Brain microvascular endothelial cell (primary cell): ENCODE measurements around the gene RABGGTB.
"Not testable (repeated sequence)": the region's sequence is repeated elsewhere in the genome, so short reads cannot be mapped to it uniquely, and the experiment has no call there.

Experiments used
- DNase-seq: peaks from one replicate; pipeline ENCODE4 v3.0.0-alpha.2; 2020
- H3K27ac ChIP-seq: fragments of 250-450 bp; sonication (Bioruptor Pico); 2 replicates; pipeline ENCODE4 v1.5.1; 2020; ENCODE audit warnings: mild to moderate bottlenecking, moderate library complexity
- H3K27me3 ChIP-seq: fragments of 250-450 bp; sonication (Bioruptor Pico); replicated peaks from 2 replicates; pipeline ENCODE4 v1.5.1; 2020; ENCODE audit warnings: mild to moderate bottlenecking
- H3K36me3 ChIP-seq: fragments of 250-450 bp; sonication (Bioruptor Pico); replicated peaks from 2 replicates; pipeline ENCODE4 v1.5.1; 2020; ENCODE audit warnings: mild to moderate bottlenecking
- H3K4me3 ChIP-seq: 2 replicates; pipeline ENCODE4 v1.5.1; 2011; ENCODE audit warnings: low read depth, mild to moderate bottlenecking, control low read depth, low read length, moderate library complexity
- CTCF ChIP-seq: IDR thresholded peaks from 2 replicates; pipeline ENCODE4 v1.5.1; 2011; ENCODE audit warnings: low read depth, mild to moderate bottlenecking, moderate library complexity, low read length, control low read depth, inconsistent platforms; ENCODE audit errors: missing control alignments
- in situ Hi-C: cut with HindIII; loops from 2 replicates; pipeline ENCODE4 v1.10.0; 2017; ENCODE audit warnings: low sequenced_read_pairs, low pct_ligation_motif_present

Gene RABGGTB

GRCh38 chr1:75785983-75786853, at the start of gene RABGGTB:
RABGGTB (plus strand) TSS chr1:75786256; CDS start chr1:75786272, 16 bp downstream.
- Histone ChIP-seq H3K27me3 (no peaks in the 10 kb centered on the region), H3K36me3 (peaks cover 29% of the 10 kb centered on the region), H3K27ac (peak within 1 kb of the TSS; percentile 77), H3K4me3 (peak within 1 kb of the TSS; percentile 96)
- no peak for TF ChIP-seq CTCF
- DNase-seq: peak; percentile 95
- in situ Hi-C loops: no loop called here

GRCh38 chr1:75742047-75742625, 43.9 kb upstream of the RABGGTB start:
- Histone ChIP-seq H3K4me3 (no peak overlapping the region), H3K27me3 (no peaks in the 10 kb centered on the region), H3K36me3 (peaks cover 7% of the 10 kb centered on the region), H3K27ac (no peak overlapping the region)
- in situ Hi-C loops: no loop called here
- DNase-seq: no peak
- TF ChIP-seq CTCF: no peak

- TF ChIP-seq CTCF: no peak
- in situ Hi-C loops: no loop called here
- H3K4me3 ChIP-seq: no peak overlapping the region
Measured at GRCh38 chr1:75745276-75745675, 40.8 kb upstream of the RABGGTB start.

GRCh38 chr1:75757210-75757609, 28.8 kb upstream of the RABGGTB start:
- H3K27me3 ChIP-seq, H3K27ac ChIP-seq, H3K36me3 ChIP-seq, H3K4me3 ChIP-seq, in situ Hi-C loops, DNase-seq: not testable (repeated sequence)

More at GRCh38 chr1:75745276-75745675, 40.8 kb upstream of the RABGGTB start:
- H3K27me3 ChIP-seq: no peaks in the 10 kb centered on the region
- no peak for DNase-seq
- H3K27ac ChIP-seq: no peak overlapping the region
- H3K36me3 ChIP-seq: peaks cover 7% of the 10 kb centered on the region

GRCh38 chr1:75758543-75758942, 27.5 kb upstream of the RABGGTB start:
- H3K36me3 ChIP-seq, H3K27ac ChIP-seq, H3K4me3 ChIP-seq, DNase-seq, H3K27me3 ChIP-seq, in situ Hi-C loops: not testable (repeated sequence)

GRCh38 chr1:75764057-75764655, 21.9 kb upstream of the RABGGTB start:
- H3K4me3 ChIP-seq: no peak overlapping the region
- TF ChIP-seq CTCF: no peak
- no peaks in the 10 kb centered on the region for H3K27me3 ChIP-seq
- H3K36me3 ChIP-seq: no peaks in the 10 kb centered on the region
- no peak for DNase-seq
- in situ Hi-C loops: no loop called here
- no peak overlapping the region for H3K27ac ChIP-seq
